OCI-LY7 (cell line): ENCODE data around the gene AUTS2. TPM values are rescaled to one million over a fixed set of nuclear protein-coding genes. Genes with fewer than 3 reads are reported as not detected.

ENCODE experiments used
- BruUV-seq: library from RNA; stranded (reverse); fragments of 400-500 nt; replicated peaks from 2 replicates; lab custom pipeline; 2021; lab: Mats Ljungman, UMichigan
- CTCF ChIA-PET: fragments of 300-600 bp; sonication (Branson Sonifier 250); formaldehyde crosslinking; loops from one replicate; lab custom pipeline; 2022; ENCODE audit warnings: antibody characterized with exemption; ENCODE audit not compliant: unreplicated experiment; lab: Charles Lee
- POLR2A ChIA-PET: fragments of 300-600 bp; sonication (Branson Sonifier 250); formaldehyde crosslinking; loops from one replicate; lab custom pipeline; 2022; ENCODE audit warnings: antibody characterized with exemption; lab: Charles Lee
- DNase-seq: peaks from one replicate; pipeline ENCODE4 v3.0.0-alpha.2; 2015; ENCODE audit warnings: low spot score
- H2AFZ ChIP-seq: fragments of 200-600 bp; sonication (generic), shearing (Covaris generic); 2 replicates; pipeline ENCODE4 v1.6.1; 2014; ENCODE audit warnings: mild to moderate bottlenecking, antibody characterized with exemption, low read length, moderate library complexity
- H3K27ac ChIP-seq: fragments of 200-600 bp; sonication (generic); 2 replicates; pipeline ENCODE4 v1.5.1; 2014; ENCODE audit warnings: mixed run types, low read depth, mild to moderate bottlenecking, moderate library complexity, low read length, inconsistent platforms; ENCODE audit not compliant: poor library complexity, severe bottlenecking
- H3K36me3 ChIP-seq: fragments of 200-600 bp; sonication (generic); 2 replicates; pipeline ENCODE4 v1.6.1; 2014; ENCODE audit warnings: mild to moderate bottlenecking, antibody characterized with exemption, low read length, moderate library complexity, mixed read lengths; ENCODE audit not compliant: insufficient read depth
- H3K4me1 ChIP-seq: fragments of 200-600 bp; sonication (generic); 2 replicates; pipeline ENCODE4 v1.5.1; 2014; ENCODE audit warnings: mild to moderate bottlenecking, low read length; ENCODE audit not compliant: insufficient read depth, poor library complexity, severe bottlenecking
- H3K4me2 ChIP-seq: fragments of 200-600 bp; sonication (generic); 2 replicates; pipeline ENCODE4 v1.6.1; 2014; ENCODE audit warnings: mild to moderate bottlenecking, low read length
- H3K4me3 ChIP-seq: fragments of 200-600 bp; sonication (generic); 2 replicates; pipeline ENCODE4 v1.5.1; 2014; ENCODE audit warnings: mild to moderate bottlenecking, low read depth, low read length; ENCODE audit not compliant: poor library complexity, severe bottlenecking
- H3K79me2 ChIP-seq: fragments of 200-600 bp; sonication (generic); 2 replicates; pipeline ENCODE4 v1.6.1; 2016; ENCODE audit warnings: low read depth, mild to moderate bottlenecking, low read length, moderate library complexity, mixed read lengths; ENCODE audit not compliant: insufficient read depth
- H3K9me2 ChIP-seq: fragments of 200-600 bp; sonication (generic); 2 replicates; pipeline ENCODE4 v1.6.1; 2016; ENCODE audit warnings: mild to moderate bottlenecking, low read length, mixed read lengths; ENCODE audit not compliant: insufficient read depth
- H3K9me3 ChIP-seq: fragments of 200-600 bp; sonication (generic); 2 replicates; pipeline ENCODE4 v1.6.1; 2014; ENCODE audit warnings: mild to moderate bottlenecking, mixed run types, low read length, mixed read lengths
- H4K20me1 ChIP-seq: fragments of 200-600 bp; sonication (generic); 2 replicates; pipeline ENCODE4 v1.6.1; 2014; ENCODE audit warnings: mild to moderate bottlenecking, antibody characterized with exemption, low read length, moderate library complexity, mixed read lengths; ENCODE audit not compliant: insufficient read depth
- CTCF ChIP-seq: fragments of 200-600 bp; sonication (generic); conservative IDR thresholded peaks from 2 replicates; pipeline ENCODE4 v1.5.1; 2014; ENCODE audit warnings: mild to moderate bottlenecking, antibody characterized with exemption, low read length, moderate library complexity, mixed read lengths
- EZH2phosphoT487 ChIP-seq: fragments of 200-600 bp; sonication (generic); IDR thresholded peaks from 2 replicates; pipeline ENCODE4 v1.6.1; 2018; ENCODE audit warnings: low read depth, borderline replicate concordance, mild to moderate bottlenecking, mixed run types, antibody characterized with exemption, low read length, moderate library complexity, mixed read lengths
- intact Hi-C: fragments of 100-400 bp; cut with micrococcal nuclease; formaldehyde crosslinking; loops from one replicate; pipeline ENCODE4 v1.10.0; 2022; ENCODE audit not compliant: unreplicated experiment
- total RNA-seq, 2 experiments: library from RNA; depleted of rRNA in 1 of 2; stranded (reverse); fragments of >200 nt in 1 of 2; shearing (Covaris generic) in 1 of 2; gene quantifications; 2 replicates each; pipeline ENCODE4 v1.2.3, GENCODE V29; 2014 to 2022

Gene AUTS2
- total RNA-seq, 2 experiments from 2014 or later: 37.9 to 78.5 TPM

GRCh38 chr7:70463352-70463938 is 865.2 kb downstream of the AUTS2 start:
- intact Hi-C loops: no loop called here
- Histone ChIP-seq H3K4me2 (no peak overlapping the region), H3K79me2 (no peaks in the 10 kb centered on the region), H4K20me1 (no peaks in the 10 kb centered on the region), H3K4me3 (no peak overlapping the region), H3K4me1 (peaks cover 12% of the 10 kb centered on the region), H3K27ac (no peak overlapping the region), H2AFZ (no peak overlapping the region), H3K36me3 (no peaks in the 10 kb centered on the region), H3K9me3 (no peaks in the 10 kb centered on the region), H3K9me2 (no peaks in the 10 kb centered on the region)
- ChIA-PET CTCF (no interaction called here), POLR2A (interaction anchor here (0.7 to 1.2 kb wide), 3 partner anchors 9 to 49 kb away, joined by 3 to 4 read pairs (median 4); no protein-coding TSS in a partner anchor)
- no peak for DNase-seq
- no peak for TF ChIP-seq CTCF
- no peak for TF ChIP-seq EZH2phosphoT487
- BruUV-seq: no TSS peak

DNA sequence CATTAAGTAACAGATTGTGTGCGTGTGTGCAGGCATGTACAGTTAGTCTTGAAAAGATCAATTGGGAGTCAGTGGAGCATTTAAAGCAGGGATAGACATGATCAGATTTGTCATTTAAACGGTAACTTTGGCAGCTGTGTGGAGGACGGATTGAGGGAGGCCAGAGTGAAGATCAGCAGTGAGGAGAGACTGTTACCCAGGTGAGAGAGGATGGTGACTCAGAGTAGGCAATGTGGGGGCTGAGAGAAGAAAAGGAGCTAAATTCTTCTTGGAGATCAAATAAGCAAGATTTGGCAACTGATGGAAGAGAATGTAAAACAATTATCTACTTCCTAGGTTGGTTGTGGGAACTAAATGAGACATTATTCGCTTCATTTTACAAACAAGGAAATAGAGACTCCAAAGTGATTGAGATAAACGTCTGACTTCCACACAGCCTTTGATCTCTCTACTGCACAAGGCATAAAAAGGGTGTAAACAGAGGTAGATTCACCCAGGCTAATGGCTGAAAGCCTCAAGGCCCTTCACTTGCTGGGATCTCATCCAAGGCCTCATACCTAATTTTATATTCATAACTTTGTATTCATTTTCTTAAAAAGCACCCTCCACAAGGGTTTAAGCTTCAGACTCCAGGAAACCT is 868.6 kb downstream of the AUTS2 start:
- intact Hi-C loops: no loop called here
- Histone ChIP-seq H2AFZ (no peak overlapping the region), H3K4me2 (no peak overlapping the region), H3K4me1 (no peaks in the 10 kb centered on the region), H3K4me3 (no peak overlapping the region), H3K9me3 (no peaks in the 10 kb centered on the region), H3K79me2 (no peaks in the 10 kb centered on the region), H4K20me1 (no peaks in the 10 kb centered on the region), H3K36me3 (no peaks in the 10 kb centered on the region), H3K9me2 (no peaks in the 10 kb centered on the region), H3K27ac (no peak overlapping the region)
- no peak for DNase-seq
- no TSS peak for BruUV-seq
- TF ChIP-seq CTCF: no peak
- no peak for TF ChIP-seq EZH2phosphoT487
- ChIA-PET CTCF (no interaction called here), POLR2A (interaction anchor here (0.6 kb wide), 1 partner anchor 12 kb away, joined by 4 read pairs; no protein-coding TSS in a partner anchor)

DNA sequence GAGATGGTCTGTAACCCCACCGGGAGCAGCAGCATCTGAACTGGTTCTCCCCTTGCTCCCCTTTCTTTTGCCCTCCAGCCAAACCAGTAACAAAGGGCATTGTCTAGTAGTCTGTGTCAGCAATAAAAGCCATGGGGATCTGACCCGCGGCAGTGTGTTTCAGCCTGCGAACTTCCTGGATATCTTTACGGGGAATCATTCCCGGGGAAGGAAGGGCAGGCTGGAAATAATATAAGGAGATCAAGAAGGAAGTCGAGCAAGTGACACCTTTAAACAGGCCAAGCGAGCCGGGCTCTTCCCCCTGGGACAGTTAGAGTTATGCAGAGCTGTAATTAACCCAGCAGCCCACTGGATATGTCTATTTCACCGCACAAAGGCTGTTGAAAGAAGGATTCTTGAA is 872.5 kb downstream of the AUTS2 start:
- H3K4me2 ChIP-seq: no peak overlapping the region
- H3K9me3 ChIP-seq: no peaks in the 10 kb centered on the region
- H3K36me3 ChIP-seq: no peaks in the 10 kb centered on the region
- intact Hi-C loops: no loop called here
- no peaks in the 10 kb centered on the region for H3K4me1 ChIP-seq
- DNase-seq: no peak
- H3K79me2 ChIP-seq: no peaks in the 10 kb centered on the region
- no TSS peak for BruUV-seq
- H3K9me2 ChIP-seq: no peaks in the 10 kb centered on the region
- CTCF ChIA-PET: no interaction called here
- H3K27ac ChIP-seq: no peak overlapping the region
- H3K4me3 ChIP-seq: no peak overlapping the region
- no peaks in the 10 kb centered on the region for H4K20me1 ChIP-seq
- no peak overlapping the region for H2AFZ ChIP-seq
- TF ChIP-seq EZH2phosphoT487 (no peak), CTCF (no peak)
- POLR2A ChIA-PET: interaction anchor here (0.6 to 1.4 kb wide), 2 partner anchors 15 to 22 kb away, joined by 3 read pairs; no protein-coding TSS in a partner anchor
